WI38 (cell line): ENCODE data around the gene STK11.

Source experiments
- H3K4me3 ChIP-seq: 2 replicates; pipeline ENCODE4 v1.5.1; 2011; ENCODE audit warnings: low read depth, mild to moderate bottlenecking, control low read depth, low read length
- TF ChIP-seq, protein P1 (sequence below): IDR thresholded peaks from 2 replicates; pipeline ENCODE4 v1.5.1; 2012; ENCODE audit warnings: low read depth, mild to moderate bottlenecking, control low read depth, low read length

Gene STK11

DNA sequence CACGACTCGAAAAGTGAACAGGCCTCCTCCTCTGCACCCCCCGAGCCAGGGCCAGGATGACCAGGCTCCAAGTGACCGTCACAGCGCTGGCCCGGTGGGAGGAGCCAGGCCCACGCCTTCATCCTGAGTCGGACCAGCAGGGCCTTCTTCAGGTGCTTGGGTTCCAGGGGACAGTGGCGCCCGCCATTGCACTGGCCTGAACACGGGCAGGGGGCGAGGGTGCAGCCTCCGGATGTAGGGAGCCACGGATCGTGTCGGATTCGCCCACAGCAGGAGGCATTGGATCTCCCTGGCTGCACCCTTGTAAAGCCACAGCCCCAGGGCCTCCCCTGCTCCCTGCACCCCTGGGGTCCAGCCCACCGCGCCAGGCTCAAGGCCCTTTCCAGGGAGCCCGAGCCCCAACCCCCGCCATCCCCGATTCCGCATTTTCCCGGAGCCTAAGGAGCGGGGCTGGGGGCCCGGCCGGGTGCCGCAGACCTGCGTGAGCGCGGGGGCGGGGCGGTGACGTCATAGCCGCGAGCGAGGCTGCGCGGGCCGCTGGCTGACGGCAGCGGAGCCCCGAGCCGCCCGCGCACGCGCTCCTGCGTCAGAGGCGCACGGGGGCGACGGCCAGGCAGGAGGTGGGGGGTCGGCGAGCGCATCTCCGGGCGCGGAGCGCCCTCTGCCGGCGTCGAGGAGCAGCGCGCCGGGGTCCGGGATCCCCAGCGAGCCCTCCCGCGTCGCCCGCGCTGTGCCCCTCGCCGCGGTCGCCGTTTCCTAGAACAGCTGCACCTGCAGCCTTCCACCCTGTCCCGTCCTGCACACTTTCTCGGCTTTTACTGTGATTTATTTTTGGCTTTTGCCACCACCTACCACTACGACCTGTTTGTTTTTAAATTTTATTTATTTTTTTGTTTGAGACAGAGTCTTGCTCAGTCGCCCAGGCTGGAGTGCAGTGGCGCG lies 34.5 kb downstream of the STK11 start:
- H3K4me3 ChIP-seq: peak overlapping the region; percentile 45
- TF ChIP-seq, protein P1, sequence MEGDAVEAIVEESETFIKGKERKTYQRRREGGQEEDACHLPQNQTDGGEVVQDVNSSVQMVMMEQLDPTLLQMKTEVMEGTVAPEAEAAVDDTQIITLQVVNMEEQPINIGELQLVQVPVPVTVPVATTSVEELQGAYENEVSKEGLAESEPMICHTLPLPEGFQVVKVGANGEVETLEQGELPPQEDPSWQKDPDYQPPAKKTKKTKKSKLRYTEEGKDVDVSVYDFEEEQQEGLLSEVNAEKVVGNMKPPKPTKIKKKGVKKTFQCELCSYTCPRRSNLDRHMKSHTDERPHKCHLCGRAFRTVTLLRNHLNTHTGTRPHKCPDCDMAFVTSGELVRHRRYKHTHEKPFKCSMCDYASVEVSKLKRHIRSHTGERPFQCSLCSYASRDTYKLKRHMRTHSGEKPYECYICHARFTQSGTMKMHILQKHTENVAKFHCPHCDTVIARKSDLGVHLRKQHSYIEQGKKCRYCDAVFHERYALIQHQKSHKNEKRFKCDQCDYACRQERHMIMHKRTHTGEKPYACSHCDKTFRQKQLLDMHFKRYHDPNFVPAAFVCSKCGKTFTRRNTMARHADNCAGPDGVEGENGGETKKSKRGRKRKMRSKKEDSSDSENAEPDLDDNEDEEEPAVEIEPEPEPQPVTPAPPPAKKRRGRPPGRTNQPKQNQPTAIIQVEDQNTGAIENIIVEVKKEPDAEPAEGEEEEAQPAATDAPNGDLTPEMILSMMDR: peak; percentile 63

- H3K4me3 ChIP-seq: peak overlapping the region; percentile 73
- TF ChIP-seq, protein P1: no peak
These were observed 35.3 kb downstream of the STK11 start for GRCh38 chr19:1240925-1241324.

- H3K4me3 ChIP-seq: peak within 1 kb of the TSS; percentile 73
These were observed 36.0 kb downstream of the STK11 start, which contains the start of gene ATP5F1D for GRCh38 chr19:1241417-1242095. Gene ATP5F1D, plus strand, starts transcription at chr19:1241751. Its CDS starts 100 bp downstream, at chr19:1241851.

DNA sequence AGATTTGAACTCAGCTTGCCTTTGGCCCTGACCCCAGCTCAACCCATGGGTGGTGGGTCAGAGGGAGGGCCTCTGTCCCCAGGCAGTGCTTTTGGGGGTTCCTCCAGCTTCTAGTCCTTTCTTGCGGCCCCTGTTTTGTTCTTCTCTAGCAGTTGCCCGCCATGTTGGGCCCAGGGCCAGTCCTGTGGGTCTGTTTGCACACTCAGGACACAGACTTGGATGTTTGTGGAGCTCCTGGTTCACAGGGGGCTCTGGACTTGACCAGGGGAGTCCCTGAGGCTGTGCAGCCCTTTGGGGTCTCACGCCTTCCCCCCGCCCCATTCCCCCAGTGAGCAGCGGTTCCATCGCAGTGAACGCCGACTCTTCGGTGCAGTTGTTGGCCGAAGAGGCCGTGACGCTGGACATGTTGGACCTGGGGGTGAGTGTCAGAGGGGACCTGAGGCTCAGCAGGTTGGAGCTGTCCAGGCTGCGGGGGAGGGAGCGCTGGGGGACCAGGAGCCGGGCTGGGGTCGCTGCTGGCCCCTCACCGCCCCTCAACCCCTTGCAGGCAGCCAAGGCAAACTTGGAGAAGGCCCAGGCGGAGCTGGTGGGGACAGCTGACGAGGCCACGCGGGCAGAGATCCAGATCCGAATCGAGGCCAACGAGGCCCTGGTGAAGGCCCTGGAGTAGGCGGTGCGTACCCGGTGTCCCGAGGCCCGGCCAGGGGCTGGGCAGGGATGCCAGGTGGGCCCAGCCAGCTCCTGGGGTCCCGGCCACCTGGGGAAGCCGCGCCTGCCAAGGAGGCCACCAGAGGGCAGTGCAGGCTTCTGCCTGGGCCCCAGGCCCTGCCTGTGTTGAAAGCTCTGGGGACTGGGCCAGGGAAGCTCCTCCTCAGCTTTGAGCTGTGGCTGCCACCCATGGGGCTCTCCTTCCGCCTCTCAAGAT lies 38.5 kb downstream of the STK11 start:
- TF ChIP-seq, protein P1: peak; percentile 87
- H3K4me3 ChIP-seq: no peak overlapping the region

More at GRCh38 chr19:1241417-1242095, 36.0 kb downstream of the STK11 start, which contains the start of gene ATP5F1D:
- TF ChIP-seq, protein P1: no peak

- TF ChIP-seq, protein P1: no peak
- no peak overlapping the region for H3K4me3 ChIP-seq
These were observed 39.3 kb downstream of the STK11 start for GRCh38 chr19:1244693-1245451.
